H1 (cell line): Measurements from ENCODE around the gene ARHGEF25. TPM values are rescaled to one million over a fixed set of nuclear protein-coding genes. Genes with fewer than 3 reads are reported as not detected.

Source experiments
- CTCF ChIA-PET: fragments of 300-600 bp; sonication (Branson Sonifier 250); formaldehyde crosslinking; loops from one replicate; lab custom pipeline; 2021; ENCODE audit not compliant: partially characterized antibody; lab: Charles Lee
- POLR2A ChIA-PET: fragments of 300-600 bp; sonication (Branson Sonifier 250); formaldehyde crosslinking; loops from one replicate; lab custom pipeline; 2021; ENCODE audit warnings: inconsistent platforms; ENCODE audit not compliant: partially characterized antibody; lab: Charles Lee
- DNase-seq, 2 experiments: peaks; one replicate each; pipeline versions ENCODE4 v3.0.0 to v3.0.0-alpha.2; 2010 to 2022; ENCODE audit warnings: low spot score in 2 of 2, low read depth in 1 of 2, mixed read lengths in 1 of 2
- FAIRE-seq: peaks from 2 replicates; lab custom pipeline; 2011; peaks lifted over from hg19 to GRCh38; lab: Jason Lieb, UNC
- H2AFZ ChIP-seq: 2 replicates; pipeline ENCODE4 v1.8.1; 2012; ENCODE audit warnings: low read length, inconsistent platforms
- H2AK5ac ChIP-seq: 2 replicates; pipeline ENCODE4 v1.6.1; 2013; ENCODE audit warnings: low read depth, low read length
- H2BK120ac ChIP-seq: replicated peaks from 2 replicates; pipeline ENCODE3; 2013; ENCODE audit warnings: low read depth, low read length, inconsistent platforms
- H2BK12ac ChIP-seq: 2 replicates; pipeline ENCODE4 v1.6.1; 2013; ENCODE audit warnings: low read depth, low read length
- H2BK15ac ChIP-seq: 2 replicates; pipeline ENCODE4 v1.6.1; 2013; ENCODE audit warnings: low read length
- H2BK20ac ChIP-seq: 2 replicates; pipeline ENCODE4 v1.6.1; 2013; ENCODE audit warnings: low read length
- H2BK5ac ChIP-seq: 2 replicates; pipeline ENCODE4 v1.6.1; 2013; ENCODE audit warnings: low read depth, low read length
- H3K14ac ChIP-seq: 2 replicates; pipeline ENCODE4 v1.6.1; 2013; ENCODE audit warnings: inconsistent platforms; ENCODE audit not compliant: insufficient read length
- H3K18ac ChIP-seq: 2 replicates; pipeline ENCODE4 v1.6.1; 2013; ENCODE audit warnings: low read length; ENCODE audit errors: extremely low read depth
- H3K23ac ChIP-seq: 2 replicates; pipeline ENCODE4 v1.6.1; 2013; ENCODE audit warnings: inconsistent platforms; ENCODE audit not compliant: insufficient read length
- H3K23me2 ChIP-seq: 2 replicates; pipeline ENCODE4 v1.6.1; 2013; ENCODE audit warnings: low read depth, low read length
- H3K27ac ChIP-seq: 2 replicates; pipeline ENCODE4 v1.6.1; 2011; ENCODE audit warnings: low read depth, low read length, inconsistent platforms
- H3K27me3 ChIP-seq, 4 experiments: replicated peaks in 1 of 4; 1 replicate in 1 of 4; 2 replicates in 3 of 4; pipeline versions ENCODE4 v1.6.1 to v1.8.1; 2011 to 2013; ENCODE audit warnings: low read length in 3 of 4, mild to moderate bottlenecking in 3 of 4, inconsistent platforms in 2 of 4, mixed read lengths in 2 of 4, moderate library complexity in 1 of 4; ENCODE audit not compliant: control insufficient read depth in 3 of 4, insufficient read depth in 3 of 4; ENCODE audit errors: extremely low read depth in 1 of 4
- H3K36me3 ChIP-seq, 4 experiments: 2 replicates each; pipeline versions ENCODE4 v1.6.1 to v1.8.1; 2011 to 2013; ENCODE audit warnings: mild to moderate bottlenecking in 4 of 4, low read length in 3 of 4, moderate library complexity in 2 of 4, control low read depth in 1 of 4, inconsistent platforms in 1 of 4; ENCODE audit not compliant: insufficient read depth in 4 of 4, control insufficient read depth in 2 of 4
- H3K4ac ChIP-seq: replicated peaks from 2 replicates; pipeline ENCODE3; 2013; ENCODE audit warnings: low read length, low read depth, mixed read lengths, inconsistent platforms; ENCODE audit not compliant: insufficient read length
- H3K4me1 ChIP-seq, 4 experiments: replicated peaks in 1 of 4; 1 replicate in 1 of 4; 2 replicates in 3 of 4; pipeline versions ENCODE4 v1.6.1 to v1.8.1; 2011 to 2013; ENCODE audit warnings: low read length in 3 of 4, inconsistent platforms in 2 of 4, mixed read lengths in 1 of 4; ENCODE audit not compliant: insufficient read depth in 4 of 4, control insufficient read depth in 3 of 4
- H3K4me2 ChIP-seq, 2 experiments: 2 replicates each; pipeline versions ENCODE4 v1.6.1 to v1.8.1; 2011 to 2013; ENCODE audit warnings: low read depth in 2 of 2, low read length in 2 of 2, control low read depth in 1 of 2, inconsistent platforms in 1 of 2, mild to moderate bottlenecking in 1 of 2; ENCODE audit not compliant: insufficient read depth in 1 of 2
- H3K4me3 ChIP-seq, 4 experiments: fragments of 200-600, 300-600 bp in 1 of 4; sonication (generic), shearing (Covaris generic), sonication (Bioruptor Twin) in 1 of 4; 2 replicates each; pipeline versions ENCODE4 v1.5.1 to v1.8.1; 2011 to 2016; ENCODE audit warnings: low read length in 4 of 4, low read depth in 3 of 4, control low read depth in 2 of 4, inconsistent platforms in 2 of 4, mild to moderate bottlenecking in 2 of 4, mixed read lengths in 1 of 4, moderate library complexity in 1 of 4; ENCODE audit not compliant: insufficient read depth in 2 of 4; ENCODE audit errors: extremely low read depth in 1 of 4
- H3K56ac ChIP-seq: replicated peaks from 2 replicates; pipeline ENCODE3; 2013; ENCODE audit warnings: low read depth, mild to moderate bottlenecking, mixed read lengths, low read length, inconsistent platforms; ENCODE audit not compliant: insufficient read length
- H3K79me1 ChIP-seq: 2 replicates; pipeline ENCODE4 v1.6.1; 2013; ENCODE audit warnings: low read depth, low read length, control low read depth
- H3K79me2 ChIP-seq, 2 experiments: 2 replicates each; pipeline versions ENCODE4 v1.6.1 to v1.8.1; 2012 to 2013; ENCODE audit warnings: low read length in 2 of 2, mild to moderate bottlenecking in 2 of 2, inconsistent platforms in 1 of 2; ENCODE audit not compliant: insufficient read depth in 2 of 2, control insufficient read depth in 1 of 2
- H3K9ac ChIP-seq, 4 experiments: replicated peaks in 1 of 4; 1 replicate in 1 of 4; 2 replicates in 3 of 4; pipeline versions ENCODE4 v1.6.1 to v1.8.1; 2011 to 2013; ENCODE audit warnings: low read depth in 3 of 4, low read length in 3 of 4, control low read depth in 2 of 4, mild to moderate bottlenecking in 2 of 4, moderate library complexity in 2 of 4, inconsistent platforms in 1 of 4; ENCODE audit errors: extremely low read depth in 1 of 4
- H3K9me3 ChIP-seq, 2 experiments: 2 replicates each; pipeline versions ENCODE4 v1.6.1 to v1.8.1; 2012 to 2013; ENCODE audit warnings: mild to moderate bottlenecking in 2 of 2, moderate library complexity in 2 of 2, control low read depth in 1 of 2, inconsistent platforms in 1 of 2, low read depth in 1 of 2, low read length in 1 of 2, mixed read lengths in 1 of 2; ENCODE audit not compliant: insufficient read depth in 2 of 2
- H4K20me1 ChIP-seq, 2 experiments: replicated peaks in 1 of 2; 2 replicates each; pipeline versions ENCODE3 to v1.8.1; 2011 to 2013; ENCODE audit warnings: inconsistent platforms in 2 of 2, low read length in 2 of 2, mild to moderate bottlenecking in 1 of 2; ENCODE audit not compliant: insufficient read depth in 2 of 2, control insufficient read depth in 1 of 2
- H4K5ac ChIP-seq: 2 replicates; pipeline ENCODE4 v1.6.1; 2013; ENCODE audit warnings: low read length, low read depth, mixed read lengths, inconsistent platforms; ENCODE audit not compliant: insufficient read length
- H4K8ac ChIP-seq: 2 replicates; pipeline ENCODE4 v1.8.0; 2013; ENCODE audit warnings: mild to moderate bottlenecking, moderate library complexity, low read length, inconsistent platforms; ENCODE audit not compliant: insufficient read depth; ENCODE audit errors: extremely low read depth
- H4K91ac ChIP-seq: replicated peaks from 2 replicates; pipeline ENCODE3; 2013; ENCODE audit warnings: low read length, mixed read lengths, inconsistent platforms; ENCODE audit not compliant: insufficient read length
- EP300 ChIP-seq, 2 experiments: IDR thresholded peaks; 1 replicate in 1 of 2; 2 replicates in 1 of 2; pipeline ENCODE4 v1.6.1; 2011 to 2012; ENCODE audit warnings: low read depth in 2 of 2, low read length in 2 of 2, mild to moderate bottlenecking in 2 of 2, borderline replicate concordance in 1 of 2, inconsistent platforms in 1 of 2, moderate library complexity in 1 of 2
- HDAC6 ChIP-seq: IDR thresholded peaks from one replicate; pipeline ENCODE4 v1.7.1; 2012; ENCODE audit warnings: low read depth, mild to moderate bottlenecking, inconsistent platforms, low read length, moderate library complexity
- WGBS, 2 experiments: shearing (Covaris generic) in 1 of 2; methylation state at CpG; one replicate each; pipeline versions ENCODE4 v1.1.6 to v1.1.7; 2013 to 2015; ENCODE audit warnings: low lambda C conversion rate in 2 of 2, mixed read lengths in 2 of 2, inconsistent platforms in 1 of 2, low coverage in 1 of 2, missing lambda C conversion rate in 1 of 2; ENCODE audit not compliant: insufficient replicate concordance in 2 of 2, insufficient coverage in 1 of 2, insufficient read length in 1 of 2; ENCODE audit errors: extremely low coverage in 1 of 2, missing lambda C conversion rate in 1 of 2; 5-methylcytosine and 5-hydroxymethylcytosine counted together
- polyA plus RNA-seq, 7 experiments: library from polyadenylated mRNA; depleted of rRNA in 3 of 7; stranded (reverse) in 5 of 7; unstranded in 2 of 7; fragments of >200 nt in 5 of 7; fragments of 200-250 nt in 2 of 7; gene quantifications; 1 replicate in 5 of 7; 2 replicates in 1 of 7; 4 replicates in 1 of 7; pipeline versions ENCODE4 v1.2.1 to v1.2.3, GENCODE V29; 2011 to 2013; ENCODE audit warnings: missing spikeins in 2 of 7, mixed read lengths in 2 of 7
- total RNA-seq: library from RNA; stranded (reverse); fragmentation: NEBNext Ultra II Directional; extraction: Animal tissue kit (Norgen Biotek cat#: 25700); gene quantifications from 2 replicates; pipeline ENCODE4 v1.2.1, GENCODE V29; 2021

Gene ARHGEF25
- total and polyA plus RNA-seq, 2 of the 8 experiments (the other 6 are each of a cell fraction or from before 2014, with no cell fraction given): 5.9 to 8.8 TPM

DNA sequence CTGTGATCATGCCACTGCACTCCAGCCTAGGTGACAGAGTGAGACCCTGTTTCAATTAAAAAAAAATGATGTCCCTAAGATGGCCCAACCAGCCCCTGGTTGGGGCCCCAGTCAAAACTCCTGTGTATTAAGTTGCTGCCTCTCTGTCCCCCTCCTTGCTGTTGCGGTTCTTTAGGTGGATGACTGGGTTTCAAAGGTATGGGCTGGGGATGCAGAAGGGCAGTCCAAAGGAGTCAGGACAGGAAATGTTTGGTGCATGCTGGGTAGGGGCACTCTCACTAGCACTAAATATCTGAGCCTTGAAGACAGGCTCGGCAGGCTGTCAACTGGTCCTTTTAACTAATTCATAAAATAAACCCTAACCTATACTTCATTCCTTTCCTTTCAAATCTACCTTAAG is 32.2 kb upstream of the ARHGEF25 start:
- no peak overlapping the region for H3K4me2 ChIP-seq
- H4K5ac ChIP-seq: no peak overlapping the region
- no peaks in the 10 kb centered on the region for H3K23me2 ChIP-seq
- H4K91ac ChIP-seq: no peak overlapping the region
- H3K36me3 ChIP-seq: peaks cover 20 to 62% (median 46%) of the 10 kb centered on the region in 4 experiments
- CTCF ChIA-PET: interaction anchor here (7.8 kb wide), 1 partner anchor 45 kb away, joined by 201 read pairs; no protein-coding TSS in a partner anchor
- DNase-seq (no peak), FAIRE-seq (no peak)
- H3K27ac ChIP-seq: no peak overlapping the region
- H3K4me1 ChIP-seq: no peaks in the 10 kb centered on the region
- H3K27me3 ChIP-seq: no peaks in the 10 kb centered on the region
- peaks cover 4 to 10% of the 10 kb centered on the region in 2 experiments for H4K20me1 ChIP-seq
- POLR2A ChIA-PET: interaction anchor here (1.6 kb wide), 1 partner anchor 59 kb away, joined by 4 read pairs; the partner anchor contains the start of gene DDIT3
- H3K9ac ChIP-seq: no peak overlapping the region
- no peak overlapping the region for H3K4me3 ChIP-seq
- no peak overlapping the region for H2BK5ac ChIP-seq
- H3K4ac ChIP-seq: no peak overlapping the region
- no peaks in the 10 kb centered on the region for H3K79me1 ChIP-seq
- no peak overlapping the region for H3K23ac ChIP-seq
- H2AFZ ChIP-seq: no peak overlapping the region
- H2BK20ac ChIP-seq: no peak overlapping the region
- H4K8ac ChIP-seq: no peak overlapping the region
- H3K56ac ChIP-seq: no peak overlapping the region
- WGBS, 2 experiments: 98% methylated on average over 2 of the region's 2 CpGs; no CpG with 5 or more reads in 1 of the 2 experiments
- no peak overlapping the region for H2BK15ac ChIP-seq
- H3K9me3 ChIP-seq: no peaks in the 10 kb centered on the region
- no peak overlapping the region for H3K14ac ChIP-seq
- no peak overlapping the region for H2BK120ac ChIP-seq
- no peak overlapping the region for H2AK5ac ChIP-seq
- no peaks in the 10 kb centered on the region for H3K79me2 ChIP-seq
- no peak overlapping the region for H3K18ac ChIP-seq
- H2BK12ac ChIP-seq: no peak overlapping the region
- no peak for TF ChIP-seq EP300 (IDR thresholded peaks at IDR 0.05; ENCODE audit: borderline replicate concordance in 1 of 2, low read depth in 2 of 2, low read length in 2 of 2)
- no peak for TF ChIP-seq HDAC6
